Subcutaneous abdominal adipose tissue (tissue), 5 donors: ENCODE results near the gene OR7E24.
"Not testable (repeated sequence)": the region's sequence is repeated elsewhere in the genome, so short reads cannot be mapped to it uniquely, and the experiment has no call there.

Experiments
- H3K27ac ChIP-seq: one replicate; pipeline ENCODE4 v1.7.0; 2013; ENCODE audit warnings: low read depth, mild to moderate bottlenecking, inconsistent platforms, low read length, moderate library complexity
- H3K27me3 ChIP-seq, 5 donors: one replicate each; pipeline ENCODE4 v1.7.0; 2013; ENCODE audit warnings: low read length in 5 of 5, inconsistent platforms in 1 of 5; ENCODE audit not compliant: control insufficient read depth in 5 of 5, insufficient read depth in 4 of 5
- H3K36me3 ChIP-seq, 5 donors: one replicate each; pipeline ENCODE4 v1.7.0; 2013; ENCODE audit warnings: low read length in 5 of 5; ENCODE audit not compliant: control insufficient read depth in 5 of 5, insufficient read depth in 5 of 5
- H3K4me1 ChIP-seq, 5 donors: one replicate each; pipeline ENCODE4 v1.7.0; 2013; ENCODE audit warnings: low read length in 5 of 5, mild to moderate bottlenecking in 3 of 5, moderate library complexity in 1 of 5; ENCODE audit not compliant: control insufficient read depth in 5 of 5, insufficient read depth in 5 of 5
- H3K4me3 ChIP-seq, 5 donors: one replicate each; pipeline ENCODE4 v1.7.0; 2013; ENCODE audit warnings: low read length in 5 of 5, low read depth in 1 of 5
- H3K9ac ChIP-seq, 5 donors: one replicate each; pipeline ENCODE4 v1.7.0; 2013; ENCODE audit warnings: low read length in 5 of 5, mild to moderate bottlenecking in 4 of 5, moderate library complexity in 3 of 5
- H3K9me3 ChIP-seq, 5 donors: one replicate each; pipeline ENCODE4 v1.7.0; 2013; ENCODE audit warnings: low read length in 5 of 5; ENCODE audit not compliant: control insufficient read depth in 5 of 5
- donor health status: healthy.
- donor health status: healthy.
- donor health status: healthy.
- donor health status: healthy.
- donor health status: healthy.

OR7E24 gene

GRCh38 chr19:9250630-9251029 lies at the start of gene OR7E24:
Gene OR7E24, plus strand, starts transcription at chr19:9250930. Its CDS starts 114 bp downstream, at chr19:9251044.
- no peaks in the 10 kb centered on the region for H3K4me1 ChIP-seq

GRCh38 chr19:9205501-9206113 lies 45.1 kb upstream of the OR7E24 start:
- H3K9ac ChIP-seq = peak overlapping the region in 3 of 5 donors; percentile 26 to 68 (median 41)
- no peaks in the 10 kb centered on the region for H3K36me3 ChIP-seq
- peaks cover 0 to 3% (median 0%) of the 10 kb centered on the region in 5 donors for H3K27me3 ChIP-seq
- no peak overlapping the region for H3K27ac ChIP-seq
- H3K4me1 ChIP-seq = peaks cover 0 to 6% (median 3%) of the 10 kb centered on the region in 5 donors
- H3K4me3 ChIP-seq = peak overlapping the region; percentile 50 to 70 (median 55)
- H3K9me3 ChIP-seq = no peaks in the 10 kb centered on the region

More at GRCh38 chr19:9250630-9251029, at the start of gene OR7E24:
- Histone ChIP-seq H3K9me3 (peaks cover 0 to 5% (median 0%) of the 10 kb centered on the region in 5 donors), H3K9ac (no peak within 1 kb of the TSS), H3K36me3 (no peaks in the 10 kb centered on the region), H3K27ac (no peak within 1 kb of the TSS), H3K27me3 (peaks cover 0 to 6% (median 0%) of the 10 kb centered on the region in 5 donors), H3K4me3 (no peak within 1 kb of the TSS)

GRCh38 chr19:9219489-9219888 lies 31.2 kb upstream of the OR7E24 start, which contains the start of gene OR7D4:
Gene OR7D4, minus strand, starts transcription at chr19:9219589. Its CDS starts 4,752 bp downstream, at chr19:9214837.
- no peak within 1 kb of the TSS for H3K4me3 ChIP-seq
- H3K9ac ChIP-seq = no peak within 1 kb of the TSS
- H3K27ac ChIP-seq = no peak within 1 kb of the TSS
- peaks cover 0 to 2% (median 0%) of the 10 kb centered on the region in 5 donors for H3K27me3 ChIP-seq
- no peaks in the 10 kb centered on the region for H3K4me1 ChIP-seq
- H3K9me3 ChIP-seq = peaks cover 0 to 2% (median 0%) of the 10 kb centered on the region in 5 donors
- no peaks in the 10 kb centered on the region for H3K36me3 ChIP-seq

GRCh38 chr19:9251236-9251635 lies 506 bp downstream of the OR7E24 start:
- peaks cover 0 to 6% (median 0%) of the 10 kb centered on the region in 5 donors for H3K27me3 ChIP-seq
- no peak overlapping the region for H3K4me3 ChIP-seq
- H3K4me1 ChIP-seq = no peaks in the 10 kb centered on the region
- no peak overlapping the region for H3K9ac ChIP-seq
- peaks cover 0 to 5% (median 4%) of the 10 kb centered on the region in 5 donors for H3K9me3 ChIP-seq
- H3K27ac ChIP-seq = no peak overlapping the region
- H3K36me3 ChIP-seq = no peaks in the 10 kb centered on the region

GRCh38 chr19:9283485-9283884 lies 32.8 kb downstream of the OR7E24 start:
- H3K9me3 ChIP-seq = peaks cover 19 to 59% (median 46%) of the 10 kb centered on the region in 5 donors

GRCh38 chr19:9289231-9289884 lies 38.6 kb downstream of the OR7E24 start:
- H3K4me3 ChIP-seq = peak overlapping the region in 3 of 5 donors; percentile 4 to 57 (median 34)
- peaks cover 34 to 62% (median 60%) of the 10 kb centered on the region in 5 donors for H3K9me3 ChIP-seq
- no peak overlapping the region for H3K9ac ChIP-seq

More at GRCh38 chr19:9283485-9283884, 32.8 kb downstream of the OR7E24 start:
- not testable (repeated sequence) for H3K27ac ChIP-seq, H3K27me3 ChIP-seq, H3K9ac ChIP-seq, H3K36me3 ChIP-seq, H3K4me1 ChIP-seq
- H3K4me3 ChIP-seq = peak overlapping the region in 2 of 5 donors; percentile 22 to 42

GRCh38 chr19:9295411-9295849 lies 44.7 kb downstream of the OR7E24 start:
- H3K9ac ChIP-seq = no peak overlapping the region
- H3K9me3 ChIP-seq = peaks cover 66 to 89% (median 81%) of the 10 kb centered on the region in 5 donors
- no peaks in the 10 kb centered on the region for H3K27me3 ChIP-seq
- peak overlapping the region; percentile 24 to 65 (median 49) for H3K4me3 ChIP-seq
- no peak overlapping the region for H3K27ac ChIP-seq
- H3K36me3 ChIP-seq = peaks cover 43 to 65% (median 54%) of the 10 kb centered on the region in 5 donors
- H3K4me1 ChIP-seq = peaks cover 0 to 6% (median 0%) of the 10 kb centered on the region in 5 donors

More at GRCh38 chr19:9289231-9289884, 38.6 kb downstream of the OR7E24 start:
- Histone ChIP-seq H3K27ac (no peak overlapping the region), H3K27me3 (no peaks in the 10 kb centered on the region), H3K4me1 (no peaks in the 10 kb centered on the region), H3K36me3 (peaks cover 7 to 22% (median 14%) of the 10 kb centered on the region in 5 donors)

- H3K4me1 ChIP-seq = peaks cover 0 to 6% (median 0%) of the 10 kb centered on the region in 5 donors
- H3K27me3 ChIP-seq = no peaks in the 10 kb centered on the region
- H3K9ac ChIP-seq = no peak overlapping the region
- peaks cover 50 to 74% (median 63%) of the 10 kb centered on the region in 5 donors for H3K36me3 ChIP-seq
- no peak overlapping the region for H3K27ac ChIP-seq
- peaks cover 68 to 94% (median 87%) of the 10 kb centered on the region in 5 donors for H3K9me3 ChIP-seq
- peak overlapping the region; percentile 21 to 65 (median 49) for H3K4me3 ChIP-seq
Measured at GRCh38 chr19:9296336-9296735, 45.6 kb downstream of the OR7E24 start.
